H9 (cell line): ENCODE results near the gene AFAP1. TPM values are rescaled to one million over a fixed set of nuclear protein-coding genes. Genes with fewer than 3 reads are reported as not detected.

ENCODE experiments used
- DNase-seq: peaks from one replicate; pipeline ENCODE4 v3.0.0-alpha.2; 2017
- H2AFZ ChIP-seq: one replicate; pipeline ENCODE4 v1.6.1; 2013; ENCODE audit warnings: mild to moderate bottlenecking, low read length, control low read depth, moderate library complexity
- H2AK5ac ChIP-seq: 2 replicates; pipeline ENCODE4 v1.6.1; 2013; ENCODE audit warnings: low read length, control low read depth, mixed read lengths; ENCODE audit not compliant: insufficient read length
- H2BK120ac ChIP-seq: one replicate; pipeline ENCODE4 v1.6.1; 2013; ENCODE audit warnings: low read depth, mild to moderate bottlenecking, low read length, control low read depth, inconsistent platforms; ENCODE audit not compliant: poor library complexity, severe bottlenecking
- H2BK12ac ChIP-seq: 2 replicates; pipeline ENCODE4 v1.6.1; 2013; ENCODE audit warnings: low read length, control low read depth, mixed read lengths, low read depth; ENCODE audit not compliant: insufficient read length
- H2BK15ac ChIP-seq: 2 replicates; pipeline ENCODE4 v1.6.1; 2013; ENCODE audit warnings: low read depth, low read length, control low read depth
- H2BK20ac ChIP-seq: one replicate; pipeline ENCODE4 v1.6.1; 2013; ENCODE audit warnings: low read depth, mild to moderate bottlenecking, low read length, control low read depth, inconsistent platforms; ENCODE audit not compliant: poor library complexity, severe bottlenecking
- H2BK5ac ChIP-seq: 2 replicates; pipeline ENCODE4 v1.6.1; 2013; ENCODE audit warnings: low read length, control low read depth, mixed read lengths; ENCODE audit not compliant: insufficient read length
- H3K14ac ChIP-seq: 2 replicates; pipeline ENCODE4 v1.6.1; 2013; ENCODE audit warnings: low read length, control low read depth; ENCODE audit not compliant: insufficient read depth
- H3K18ac ChIP-seq: 2 replicates; pipeline ENCODE4 v1.6.1; 2013; ENCODE audit warnings: low read depth, mild to moderate bottlenecking, mixed read lengths, low read length, control low read depth; ENCODE audit not compliant: insufficient read length
- H3K23ac ChIP-seq: 2 replicates; pipeline ENCODE4 v1.6.1; 2013; ENCODE audit warnings: low read length, control low read depth, mixed read lengths, low read depth; ENCODE audit not compliant: insufficient read length
- H3K23me2 ChIP-seq: 2 replicates; pipeline ENCODE4 v1.6.1; 2013; ENCODE audit warnings: low read depth, mild to moderate bottlenecking, mixed read lengths, low read length, control low read depth; ENCODE audit not compliant: insufficient read length, poor library complexity, severe bottlenecking
- H3K27ac ChIP-seq: 2 replicates; pipeline ENCODE4 v1.5.1; 2013; ENCODE audit warnings: low read length, control low read depth, mixed read lengths, low read depth; ENCODE audit not compliant: insufficient read length
- H3K27me3 ChIP-seq: 2 replicates; pipeline ENCODE4 v1.6.1; 2013; ENCODE audit warnings: low read length, control low read depth, inconsistent platforms; ENCODE audit not compliant: insufficient read depth
- H3K4ac ChIP-seq: 2 replicates; pipeline ENCODE4 v1.6.1; 2013; ENCODE audit warnings: low read depth, mild to moderate bottlenecking, control low read depth, inconsistent platforms, low read length, moderate library complexity
- H3K4me1 ChIP-seq: 2 replicates; pipeline ENCODE4 v1.6.1; 2013; ENCODE audit warnings: low read length, control low read depth, inconsistent platforms; ENCODE audit not compliant: insufficient read depth
- H3K4me2 ChIP-seq: 2 replicates; pipeline ENCODE4 v1.6.1; 2013; ENCODE audit warnings: low read length, control low read depth, mixed read lengths; ENCODE audit not compliant: insufficient read length, insufficient read depth
- H3K56ac ChIP-seq: 2 replicates; pipeline ENCODE4 v1.6.1; 2013; ENCODE audit warnings: low read depth, mild to moderate bottlenecking, mixed read lengths, low read length, control low read depth; ENCODE audit not compliant: insufficient read length
- H3K79me1 ChIP-seq: 2 replicates; pipeline ENCODE4 v1.6.1; 2013; ENCODE audit warnings: low read depth, mild to moderate bottlenecking, moderate library complexity, low read length, control low read depth, inconsistent platforms; ENCODE audit not compliant: insufficient read depth, poor library complexity, severe bottlenecking
- H3K79me2 ChIP-seq: 2 replicates; pipeline ENCODE4 v1.6.1; 2013; ENCODE audit warnings: low read length, control low read depth, inconsistent platforms; ENCODE audit not compliant: insufficient read depth
- H3K9ac ChIP-seq: 2 replicates; pipeline ENCODE4 v1.6.1; 2013; ENCODE audit warnings: low read length, control low read depth, mixed read lengths; ENCODE audit not compliant: insufficient read length; ENCODE audit errors: extremely low read depth
- H3K9me3 ChIP-seq: one replicate; pipeline ENCODE4 v1.6.1; 2013; ENCODE audit warnings: low read depth, low read length, inconsistent platforms; ENCODE audit not compliant: control insufficient read depth
- H3T11ph ChIP-seq: one replicate; pipeline ENCODE4 v1.6.1; 2013; ENCODE audit warnings: mild to moderate bottlenecking, low read length, control low read depth, inconsistent platforms
- H4K20me1 ChIP-seq: one replicate; pipeline ENCODE4 v1.6.1; 2013; ENCODE audit not compliant: control insufficient read depth, insufficient read length, insufficient read depth
- H4K5ac ChIP-seq: 2 replicates; pipeline ENCODE4 v1.6.1; 2013; ENCODE audit warnings: low read depth, mild to moderate bottlenecking, mixed read lengths, low read length, control low read depth; ENCODE audit not compliant: insufficient read length
- H4K8ac ChIP-seq: replicated peaks from 2 replicates; pipeline ENCODE4 v1.6.1; 2013; ENCODE audit warnings: low read length, control low read depth, mixed read lengths, low read depth; ENCODE audit not compliant: insufficient read length
- H4K91ac ChIP-seq: 2 replicates; pipeline ENCODE4 v1.6.1; 2013; ENCODE audit warnings: low read depth, mild to moderate bottlenecking, moderate library complexity, mixed read lengths, low read length, control low read depth; ENCODE audit not compliant: insufficient read length
- H3K27ac Mint-ChIP-seq, 3 experiments: 2 replicates in 2 of 3; 3 replicates in 1 of 3; pipeline ENCODE4 v1.8.0; 2020 to 2021; ENCODE audit warnings: mixed read lengths in 3 of 3, mild to moderate bottlenecking in 1 of 3, moderate library complexity in 1 of 3
- H3K27me3 Mint-ChIP-seq: 2 replicates; pipeline ENCODE4 v1.8.0; 2021; ENCODE audit warnings: low read depth, mild to moderate bottlenecking, moderate library complexity, mixed read lengths
- H3K36me3 Mint-ChIP-seq, 3 experiments: 2 replicates in 2 of 3; 3 replicates in 1 of 3; pipeline ENCODE4 v1.8.0; 2020 to 2021; ENCODE audit warnings: low read depth in 3 of 3, mixed read lengths in 3 of 3; ENCODE audit not compliant: insufficient read depth in 1 of 3
- H3K4me1 Mint-ChIP-seq, 2 experiments: 2 replicates each; pipeline ENCODE4 v1.8.0; 2020; ENCODE audit warnings: mixed read lengths in 2 of 2
- H3K4me3 Mint-ChIP-seq, 2 experiments: 2 replicates in 1 of 2; 3 replicates in 1 of 2; pipeline ENCODE4 v1.8.0; 2020 to 2021; ENCODE audit warnings: mild to moderate bottlenecking in 2 of 2, mixed read lengths in 2 of 2, moderate library complexity in 1 of 2
- H3K9me3 Mint-ChIP-seq, 2 experiments: 2 replicates in 1 of 2; 3 replicates in 1 of 2; pipeline ENCODE4 v1.8.0; 2020; ENCODE audit warnings: mild to moderate bottlenecking in 2 of 2, mixed read lengths in 2 of 2, moderate library complexity in 1 of 2
- WGBS: extraction: QIAGEN DNeasy Blood & Tissue Kit; methylation state at CpG from one replicate; pipeline ENCODE4 v1.1.7; 2013; ENCODE audit warnings: missing lambda C conversion rate, low lambda C conversion rate, mixed read lengths; ENCODE audit not compliant: insufficient read length; ENCODE audit errors: extremely low coverage; 5-methylcytosine and 5-hydroxymethylcytosine counted together
- total RNA-seq: library from RNA; stranded (reverse); gene quantifications from 2 replicates; pipeline ENCODE4 v1.2.1, GENCODE V29; 2021
- TF ChIP-seq, protein P1 (sequence below): fragments of 200-600 bp; sonication (generic); conservative IDR thresholded peaks from 3 replicates; pipeline ENCODE4 v1.8.0; 2021; ENCODE audit warnings: antibody characterized with exemption, mild to moderate bottlenecking

AFAP1 gene
- total RNA-seq, 1 experiment from 2014 or later: 6.5 TPM

DNA sequence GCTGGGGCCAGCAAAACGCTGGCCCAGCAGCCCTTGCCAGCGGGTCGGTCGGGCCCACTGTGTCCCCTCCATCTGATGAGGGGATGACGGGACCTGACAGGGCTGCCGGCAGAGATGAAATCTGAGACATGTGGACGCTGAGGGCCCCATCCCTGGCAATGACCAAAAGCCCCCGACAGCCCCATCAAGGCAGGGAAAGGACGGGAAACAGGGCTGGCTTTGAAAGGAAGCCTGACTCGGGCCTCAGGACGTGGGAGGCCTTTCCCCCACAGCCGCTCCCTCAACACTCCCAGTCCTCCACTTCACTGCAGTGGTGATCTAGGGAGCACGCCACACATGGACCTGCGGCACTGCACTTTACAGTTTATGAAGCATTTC is 202.4 kb downstream of the AFAP1 start:
- Histone ChIP-seq H2BK15ac (no peak overlapping the region), H3K23ac (no peak overlapping the region), H3K56ac (no peak overlapping the region), H4K8ac (no peak overlapping the region), H2BK20ac (no peak overlapping the region), H3K18ac (no peak overlapping the region), H3K4ac (no peak overlapping the region), H3K9ac (no peak overlapping the region), H2AK5ac (no peak overlapping the region), H3K4me1 (no peaks in the 10 kb centered on the region), H2BK120ac (no peak overlapping the region), H2BK12ac (no peak overlapping the region), H3K23me2 (no peaks in the 10 kb centered on the region), H3K27ac (no peak overlapping the region), H3K14ac (no peak overlapping the region), H4K91ac (no peak overlapping the region), H3T11ph (no peak overlapping the region), H4K5ac (no peak overlapping the region), H3K9me3 (no peaks in the 10 kb centered on the region), H3K27me3 (no peaks in the 10 kb centered on the region), H3K79me1 (no peaks in the 10 kb centered on the region), H2BK5ac (no peak overlapping the region), H3K79me2 (no peaks in the 10 kb centered on the region), H3K4me2 (no peak overlapping the region), H4K20me1 (no peaks in the 10 kb centered on the region), H2AFZ (no peak overlapping the region)
- Mint-ChIP-seq H3K9me3 (no peaks in the 10 kb centered on the region), H3K27ac (no peak overlapping the region), H3K36me3 (no peaks in the 10 kb centered on the region), H3K4me1 (0 out of 4 replicates have a peak, but pooled peaks cover 0 to 4% of the 10 kb centered on the region in 2 experiments), H3K27me3 (peaks cover 5% of the 10 kb centered on the region), H3K4me3 (no peak overlapping the region)
- DNase-seq: no peak
- no CpG with 5 or more reads among the region's 14 CpGs for WGBS
- TF ChIP-seq, protein P1, sequence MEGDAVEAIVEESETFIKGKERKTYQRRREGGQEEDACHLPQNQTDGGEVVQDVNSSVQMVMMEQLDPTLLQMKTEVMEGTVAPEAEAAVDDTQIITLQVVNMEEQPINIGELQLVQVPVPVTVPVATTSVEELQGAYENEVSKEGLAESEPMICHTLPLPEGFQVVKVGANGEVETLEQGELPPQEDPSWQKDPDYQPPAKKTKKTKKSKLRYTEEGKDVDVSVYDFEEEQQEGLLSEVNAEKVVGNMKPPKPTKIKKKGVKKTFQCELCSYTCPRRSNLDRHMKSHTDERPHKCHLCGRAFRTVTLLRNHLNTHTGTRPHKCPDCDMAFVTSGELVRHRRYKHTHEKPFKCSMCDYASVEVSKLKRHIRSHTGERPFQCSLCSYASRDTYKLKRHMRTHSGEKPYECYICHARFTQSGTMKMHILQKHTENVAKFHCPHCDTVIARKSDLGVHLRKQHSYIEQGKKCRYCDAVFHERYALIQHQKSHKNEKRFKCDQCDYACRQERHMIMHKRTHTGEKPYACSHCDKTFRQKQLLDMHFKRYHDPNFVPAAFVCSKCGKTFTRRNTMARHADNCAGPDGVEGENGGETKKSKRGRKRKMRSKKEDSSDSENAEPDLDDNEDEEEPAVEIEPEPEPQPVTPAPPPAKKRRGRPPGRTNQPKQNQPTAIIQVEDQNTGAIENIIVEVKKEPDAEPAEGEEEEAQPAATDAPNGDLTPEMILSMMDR: no peak
